ENCODE results near the gene ACAD9.
"Not testable (repeated sequence)": the region's sequence is repeated elsewhere in the genome, so short reads cannot be mapped to it uniquely, and the experiment has no call there.

Gene ACAD9

DNA sequence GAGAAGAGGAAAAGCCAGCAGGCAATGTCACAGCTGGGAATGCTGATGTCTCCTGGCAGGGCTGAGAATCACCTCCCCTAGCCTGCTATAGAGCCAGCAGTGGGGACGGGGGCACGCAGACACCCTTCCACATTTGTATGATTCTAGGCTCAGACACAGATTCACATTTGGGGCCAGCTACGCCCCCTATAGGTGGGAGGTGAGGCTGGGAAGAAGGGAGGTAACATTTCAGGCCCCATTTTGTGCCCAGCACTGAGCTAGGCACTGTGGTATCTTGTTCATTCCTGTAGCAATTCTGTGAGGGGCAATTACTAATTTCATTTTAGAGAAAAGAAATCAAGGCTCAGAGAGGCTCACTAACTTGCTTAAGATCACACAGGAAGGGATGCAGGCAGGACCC lies 15.9 kb upstream of the ACAD9 start:
- DNase-seq: no peak

DNA sequence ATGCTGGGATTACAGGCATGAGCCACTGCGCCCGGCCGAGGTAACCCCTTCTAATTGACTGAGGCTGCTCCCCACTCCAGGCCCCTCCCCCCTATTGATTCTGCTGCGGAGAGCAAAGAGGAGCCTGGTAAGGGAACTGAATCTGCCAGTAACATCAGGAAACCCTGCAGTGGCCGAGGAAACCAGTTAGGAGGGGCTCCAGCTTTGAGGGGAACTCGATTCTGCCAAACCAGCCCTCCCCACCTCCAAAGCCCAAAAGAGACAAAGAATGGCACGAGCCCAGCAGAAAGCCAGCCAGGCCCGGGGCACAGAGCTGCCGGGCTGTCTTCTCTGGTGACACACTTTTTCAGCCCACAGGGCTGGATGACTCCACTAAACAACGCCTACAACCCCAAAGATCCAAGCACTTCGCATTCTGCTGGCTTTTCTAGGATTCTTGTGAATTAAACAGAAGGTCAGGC lies 15.0 kb upstream of the ACAD9 start:
- peak; percentile 71 for DNase-seq

DNA sequence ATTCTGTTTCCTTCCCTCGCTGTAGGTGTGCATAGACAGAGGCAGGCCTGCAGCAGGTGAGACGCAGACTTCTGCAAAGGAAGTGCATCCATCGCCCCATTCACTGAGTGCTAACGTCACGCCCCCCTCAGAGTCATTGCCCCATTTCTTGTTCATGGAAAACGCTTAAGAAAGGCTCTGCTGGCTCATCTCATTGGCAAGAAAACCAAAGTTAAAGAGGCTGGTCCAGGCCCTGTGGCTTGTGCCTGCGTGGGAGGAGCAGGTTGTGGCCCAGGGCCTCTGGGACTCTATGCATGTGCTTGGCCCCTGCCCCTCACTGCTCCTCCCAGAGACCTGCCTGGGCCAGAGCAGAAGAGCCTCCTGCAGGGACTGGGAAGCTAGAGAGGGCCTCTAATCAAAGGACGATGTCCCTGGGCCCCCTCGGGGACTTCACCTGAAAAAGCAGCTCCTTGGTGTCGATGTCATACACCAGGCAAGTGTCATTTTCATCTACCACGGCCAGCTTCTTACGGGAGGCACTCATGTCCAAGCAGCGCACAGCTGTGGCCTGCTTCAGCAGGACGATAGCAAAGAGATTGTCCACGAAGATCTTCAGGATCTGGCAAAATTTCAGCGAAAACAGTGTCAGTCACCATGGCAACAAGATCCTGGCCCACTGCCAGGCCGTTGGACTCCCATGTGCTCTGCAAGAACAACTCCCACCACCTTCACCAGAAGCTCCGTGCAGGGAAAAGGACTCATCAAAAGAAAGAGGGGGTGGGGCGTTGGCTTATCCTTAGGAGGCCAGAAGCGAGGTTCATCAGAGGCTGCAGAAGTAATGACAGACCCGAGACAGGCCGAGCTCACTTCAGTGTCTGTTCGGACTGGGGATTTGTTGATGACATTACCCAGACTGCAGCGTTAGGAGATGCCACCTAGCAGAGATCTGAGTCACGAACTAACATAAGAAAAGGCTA lies 14.3 kb upstream of the ACAD9 start:
- peak; percentile 71 for DNase-seq

DNA sequence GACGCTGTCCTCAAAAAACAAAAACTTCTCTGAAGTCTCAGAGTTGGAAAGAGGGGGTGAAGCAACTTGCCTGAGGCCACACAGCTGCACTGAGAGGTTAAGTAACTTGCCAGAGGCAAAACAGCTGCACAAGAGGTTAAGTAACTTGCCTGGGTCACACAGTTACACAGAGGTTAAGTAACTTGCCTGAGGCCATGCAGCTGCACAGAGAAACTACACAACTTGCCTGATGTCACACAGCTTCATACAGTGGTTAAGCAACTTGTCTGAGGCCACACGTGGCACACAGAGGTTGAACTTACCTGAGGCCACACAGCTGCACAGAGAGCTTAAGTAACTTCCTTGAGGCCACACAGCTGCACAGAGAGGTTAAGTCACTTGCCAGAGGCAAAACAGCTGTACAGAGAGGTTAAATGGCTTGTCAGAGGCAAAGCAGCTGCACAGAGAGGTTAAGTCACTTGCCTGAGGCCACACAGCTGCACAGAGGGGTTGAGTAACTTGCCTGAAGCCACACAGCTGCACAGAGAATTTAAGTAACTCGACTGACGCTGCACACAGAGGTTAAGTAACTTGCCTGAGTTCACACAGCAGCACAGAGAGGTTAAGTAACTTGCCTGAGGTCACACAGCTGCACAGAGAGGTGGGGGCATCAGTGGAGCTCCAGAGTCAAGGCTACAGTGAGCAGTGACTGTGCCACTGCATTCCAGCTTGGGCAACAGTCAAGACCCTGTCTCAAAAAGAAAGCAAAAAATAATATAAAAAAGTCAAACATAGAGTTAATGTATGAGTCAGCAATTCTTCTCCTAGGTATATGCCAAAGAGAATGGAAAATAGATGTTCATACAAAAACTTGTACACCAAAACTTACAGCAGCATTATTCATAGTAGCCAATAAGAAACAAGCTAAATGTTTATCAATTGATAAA lies 12.0 kb upstream of the ACAD9 start:
- DNase-seq: peak; percentile 74

DNA sequence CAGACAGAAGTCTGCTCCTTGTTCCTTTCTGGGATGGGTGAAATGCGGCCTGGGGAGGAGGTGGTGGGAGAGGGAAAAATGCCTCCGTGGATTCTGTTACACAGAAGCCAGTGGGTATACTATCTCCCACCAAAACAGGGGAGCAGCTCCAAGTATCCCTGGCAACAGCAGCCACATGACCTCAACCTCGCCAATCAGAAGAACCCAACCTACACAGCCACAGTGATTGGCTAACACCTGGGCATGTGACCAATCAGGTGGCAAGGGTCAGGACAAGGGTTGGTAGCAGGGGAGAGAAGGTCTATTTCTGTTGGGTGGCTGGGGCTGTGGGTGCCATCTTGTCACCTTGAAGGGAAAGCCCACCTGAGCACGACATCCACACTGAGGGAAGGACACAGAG lies 9.1 kb upstream of the ACAD9 start:
- no peak for DNase-seq

DNA sequence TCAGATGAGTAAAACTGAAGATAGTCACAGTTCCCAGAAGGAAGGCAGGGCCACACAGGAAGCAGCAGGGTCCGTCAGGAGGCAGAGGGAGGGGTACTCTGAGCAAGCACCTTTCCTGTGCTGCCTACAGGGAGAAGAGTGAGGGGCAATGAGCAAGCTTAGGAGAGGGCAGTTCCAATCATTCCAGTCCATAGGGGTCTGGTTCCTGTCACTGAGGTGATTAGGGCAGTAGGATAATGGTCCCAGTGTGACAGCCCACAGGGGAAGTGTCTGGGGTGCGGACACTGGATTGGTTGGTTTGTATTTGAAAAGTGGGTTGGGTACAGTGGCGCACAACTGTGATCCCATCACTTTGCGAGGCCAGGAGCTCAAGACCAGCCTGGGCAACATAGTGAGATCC lies 7.1 kb upstream of the ACAD9 start:
- no peak for DNase-seq

DNA sequence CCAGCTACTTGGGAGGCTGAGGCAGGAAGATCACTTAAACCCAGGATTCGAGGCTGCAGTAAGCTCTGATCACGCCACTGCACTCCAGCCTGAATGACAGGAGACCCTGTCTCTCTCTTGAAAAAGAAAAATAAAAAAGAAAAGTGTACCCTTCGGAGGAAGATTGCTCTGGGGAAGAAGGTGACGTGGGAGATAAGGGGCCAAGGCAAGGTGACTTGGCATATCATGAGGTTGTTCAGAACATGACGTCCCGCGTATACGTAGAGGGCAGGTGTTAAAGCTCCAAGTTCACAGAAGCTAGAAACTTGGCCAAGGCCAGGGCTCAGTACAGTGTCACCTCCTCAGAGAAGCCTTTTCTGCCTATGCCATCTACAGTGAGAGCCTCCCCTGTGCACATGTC lies 6.7 kb upstream of the ACAD9 start:
- DNase-seq: no peak

DNA sequence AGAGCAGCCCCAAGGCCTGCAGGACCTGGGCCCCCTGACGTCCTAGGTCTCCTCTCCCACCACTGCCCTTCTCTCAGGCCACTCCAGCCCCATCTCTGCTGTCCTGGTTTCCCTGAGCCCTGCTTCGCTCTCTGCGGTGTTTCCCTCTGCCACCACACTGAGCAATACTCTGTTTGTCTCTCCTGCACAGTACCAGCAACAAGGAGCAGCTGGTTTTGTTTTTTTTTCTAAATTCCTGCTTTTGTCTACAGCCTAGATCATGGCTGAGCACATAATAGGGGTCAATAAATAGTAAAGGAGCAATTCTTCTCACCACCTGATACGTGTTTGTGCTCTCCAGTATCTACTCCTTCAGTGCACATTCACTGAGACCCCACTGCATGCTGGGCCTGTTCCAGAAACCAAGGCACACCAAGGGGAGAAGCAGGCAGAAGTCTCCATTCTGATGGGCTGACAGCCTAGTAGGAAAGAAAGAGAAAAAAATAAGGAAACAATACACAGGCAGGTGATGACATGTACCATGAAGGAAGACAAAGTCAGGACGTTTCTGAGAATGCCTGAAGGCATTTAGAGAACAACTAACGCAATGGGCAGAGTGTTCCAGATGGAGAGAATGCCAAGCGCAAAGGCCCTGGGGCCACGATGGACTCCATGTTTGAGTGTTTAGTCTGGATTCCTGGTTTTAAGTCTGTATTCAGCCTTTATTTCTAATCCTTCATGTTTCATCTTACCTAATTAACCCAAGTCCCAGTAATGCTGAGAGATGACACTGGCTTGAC lies 6.0 kb upstream of the ACAD9 start:
- DNase-seq: no peak

DNA sequence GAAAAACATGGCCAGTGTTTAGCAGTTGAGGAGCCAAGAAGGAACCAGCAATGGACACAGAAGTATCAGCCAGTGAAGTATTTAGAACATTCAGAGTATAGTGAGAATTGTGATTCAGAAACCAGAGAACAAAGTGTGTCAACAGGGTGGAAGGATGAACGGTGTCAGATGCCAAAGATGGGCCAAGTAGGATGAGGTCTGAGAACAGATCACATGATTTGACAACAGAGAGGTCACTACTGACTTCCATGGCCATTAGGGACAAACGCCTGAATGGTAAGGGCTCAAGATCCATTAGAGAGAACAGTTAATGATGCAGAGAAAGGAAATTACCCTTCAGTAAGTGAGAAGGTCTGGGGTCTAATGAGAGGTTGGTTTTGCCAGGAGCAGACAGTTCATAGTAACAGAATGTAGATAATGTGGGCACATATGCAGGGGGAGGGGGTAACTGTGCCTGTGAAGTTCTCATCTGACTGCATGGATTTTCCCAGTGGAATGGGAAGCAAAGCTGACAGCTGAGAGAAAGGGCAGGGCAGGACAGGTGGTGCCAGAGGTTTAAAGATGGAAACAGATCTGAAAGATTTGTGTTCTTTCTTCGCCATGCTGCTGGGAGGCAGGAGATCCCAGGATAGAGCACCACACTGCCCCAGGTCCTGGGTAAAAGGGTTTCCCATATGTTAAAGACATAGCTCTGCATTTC lies 4.8 kb upstream of the ACAD9 start:
- no peak for DNase-seq

DNA sequence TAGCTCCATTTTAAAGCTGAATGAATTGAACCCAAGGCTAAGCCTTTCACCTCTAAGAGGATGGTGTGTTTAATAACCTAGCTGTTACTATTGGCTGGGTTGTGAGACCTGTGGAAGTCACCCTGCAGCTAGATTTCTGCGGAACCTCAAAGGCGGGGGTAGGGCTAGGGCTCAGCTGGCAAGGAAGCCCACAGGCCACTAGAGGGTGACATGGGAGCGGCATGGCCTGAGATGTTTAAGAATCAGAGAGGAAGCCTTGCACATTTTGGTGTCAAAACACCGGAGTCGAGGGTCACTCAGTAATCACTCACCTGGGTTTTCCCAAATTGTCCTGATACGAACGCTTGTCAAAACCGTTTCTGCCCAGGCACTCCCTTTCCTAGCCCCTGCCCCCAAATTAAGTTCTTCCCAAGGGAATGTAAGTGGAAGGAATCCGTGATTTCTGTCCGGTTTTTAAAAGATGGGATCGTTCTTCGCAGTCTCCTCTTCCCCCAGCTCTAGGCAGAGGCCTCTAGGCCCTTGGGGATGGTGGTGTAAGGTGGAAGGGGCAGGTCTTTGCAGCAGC lies 3.8 kb upstream of the ACAD9 start:
- DNase-seq: peak; percentile 67

DNA sequence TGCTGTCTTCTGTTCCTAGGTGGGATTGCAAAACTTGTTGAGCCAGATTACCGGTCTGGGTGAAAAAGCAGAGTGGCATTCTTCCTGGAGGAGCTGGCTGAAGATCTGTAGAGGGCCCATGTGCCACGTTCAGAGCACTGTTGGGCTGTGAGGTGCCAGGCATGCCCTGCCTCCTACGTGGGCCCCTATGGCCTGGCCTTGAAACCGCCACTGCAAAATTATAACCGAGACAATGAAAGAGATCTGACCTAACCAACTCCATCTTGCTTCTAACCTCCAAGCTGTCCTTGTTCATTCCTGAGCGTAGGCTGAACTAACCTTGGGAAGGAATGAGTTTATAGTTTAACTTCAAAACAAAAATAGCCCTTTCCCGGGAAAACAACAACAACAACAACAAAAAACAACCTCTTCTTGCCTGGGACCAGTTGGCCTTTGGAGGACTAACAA lies 1.4 kb upstream of the ACAD9 start:
- no peak for DNase-seq

DNA sequence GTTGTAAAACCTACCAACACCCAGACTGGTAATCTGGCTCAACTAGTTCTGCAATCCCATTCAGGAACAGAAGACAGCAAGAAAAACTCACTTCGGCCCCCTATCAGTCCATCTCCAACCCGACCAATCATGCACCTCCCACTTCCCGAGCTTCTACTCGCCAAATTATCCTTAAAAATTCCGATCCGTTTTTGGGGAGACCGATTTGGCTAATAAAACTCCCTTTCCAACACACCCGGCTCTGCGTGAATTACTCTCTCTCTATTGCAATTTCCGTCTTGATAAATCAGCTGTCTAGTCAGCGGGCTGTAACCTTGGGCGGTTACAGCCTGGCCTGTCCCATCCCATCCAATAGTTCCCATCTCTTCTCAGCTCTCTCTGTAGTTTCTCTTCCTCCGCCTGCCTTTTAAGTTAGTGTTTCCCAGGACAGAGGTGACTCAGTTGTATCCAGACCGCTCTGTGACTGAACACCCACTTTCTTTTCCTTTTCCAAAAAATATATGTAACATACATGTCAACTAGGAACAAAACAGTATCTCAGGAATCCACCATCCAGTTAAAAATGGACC lies 780 bp upstream of the ACAD9 start:
- DNase-seq: peak; percentile 95

DNA sequence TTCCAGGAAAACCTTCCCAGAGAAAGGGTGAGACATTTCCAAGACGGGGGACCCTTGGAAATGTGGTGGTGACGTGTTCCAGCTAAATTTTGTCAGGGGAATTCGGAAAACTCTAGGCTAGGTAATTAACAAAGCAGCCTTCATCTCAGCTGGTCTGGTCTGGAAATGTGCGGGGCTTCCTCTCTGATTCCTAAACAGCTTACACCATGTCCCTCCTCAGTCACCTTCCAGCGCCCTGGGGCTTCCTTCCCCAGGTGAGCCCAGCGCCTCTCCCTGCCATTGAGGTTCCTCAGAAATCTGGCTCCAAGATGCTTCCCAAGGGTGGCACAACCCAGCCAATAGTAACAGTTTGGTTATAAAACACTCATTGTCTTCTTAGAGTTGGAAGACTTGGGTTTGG lies 571 bp downstream of the ACAD9 start:
- DNase-seq: no peak

DNA sequence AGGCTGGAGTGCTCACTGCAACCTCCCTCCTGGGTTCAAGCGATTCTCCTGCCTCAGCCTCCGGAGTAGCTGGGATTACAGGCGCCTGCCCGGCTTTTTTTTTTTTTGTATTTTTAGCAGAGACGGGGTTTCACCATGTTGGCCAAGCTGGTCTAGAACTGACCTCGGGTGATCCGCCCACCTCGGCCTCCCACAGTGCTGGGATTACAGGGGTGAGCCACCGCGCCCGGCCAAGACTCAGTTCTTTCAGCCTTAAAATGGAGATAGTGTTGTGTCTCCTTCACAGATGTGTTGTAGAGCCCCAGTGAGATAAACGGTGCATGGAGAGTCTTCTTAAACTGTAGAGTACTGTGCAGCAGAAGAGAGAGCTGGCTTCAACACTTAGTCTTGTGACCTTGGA lies 1.0 kb downstream of the ACAD9 start:
- not testable (repeated sequence) for DNase-seq

DNA sequence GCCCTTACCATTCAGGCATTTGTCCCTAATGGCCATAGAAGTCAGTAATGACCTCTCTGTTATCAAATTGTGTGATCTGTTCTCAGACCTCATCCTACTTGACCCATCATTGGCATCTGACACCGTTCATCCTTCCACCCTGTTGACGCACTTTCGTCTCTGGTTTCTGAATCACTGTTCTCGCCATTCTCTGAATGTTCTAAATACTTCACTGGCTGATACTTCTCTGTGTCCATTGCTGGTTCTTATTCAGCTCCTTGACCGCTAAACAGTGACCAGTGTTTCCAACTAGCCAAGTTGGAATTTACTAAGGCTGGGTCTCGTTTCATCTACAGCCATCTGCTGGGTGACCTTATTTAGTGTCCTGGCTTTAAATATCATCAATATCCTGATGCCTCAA lies 2.2 kb downstream of the ACAD9 start:
- no peak for DNase-seq

DNA sequence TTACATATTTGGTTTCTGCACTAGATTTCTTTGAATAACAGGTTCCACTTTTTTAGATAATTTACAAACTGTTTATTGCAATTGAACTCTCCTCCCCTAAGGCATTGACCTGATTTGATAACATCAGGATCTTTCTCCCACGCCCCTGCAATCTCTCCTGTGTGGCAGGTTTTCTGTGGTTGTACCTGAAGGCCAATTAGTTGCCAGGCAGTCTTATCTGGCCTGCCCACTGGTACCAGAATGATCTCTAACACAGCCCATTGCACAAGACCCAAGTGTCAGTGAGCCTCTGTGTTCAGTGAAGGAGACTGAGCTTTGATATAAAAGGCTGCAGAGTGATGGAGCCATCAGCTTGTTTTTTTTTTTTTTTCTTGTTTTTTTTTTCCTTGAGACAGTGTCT lies 3.3 kb downstream of the ACAD9 start:
- DNase-seq: no peak

DNA sequence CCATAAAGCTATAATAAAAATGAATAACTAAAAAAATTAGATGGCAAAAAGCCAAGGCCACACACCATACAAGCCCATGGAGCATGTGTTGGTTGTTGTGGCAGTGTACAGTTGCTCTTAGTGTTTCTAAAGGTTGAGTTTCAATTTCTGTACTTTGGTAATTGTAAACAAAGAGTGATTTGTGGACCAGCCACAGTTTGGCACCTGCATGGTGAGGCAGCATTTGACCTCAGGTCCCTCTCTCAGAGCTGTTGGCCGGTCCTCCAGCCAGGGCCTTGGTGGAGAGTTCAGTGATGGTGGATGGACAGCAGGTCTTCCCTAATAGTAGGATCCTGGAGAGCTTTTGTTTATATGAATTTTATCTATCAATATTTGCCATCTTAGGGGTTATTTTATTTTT lies 5.6 kb downstream of the ACAD9 start:
- DNase-seq: no peak

DNA sequence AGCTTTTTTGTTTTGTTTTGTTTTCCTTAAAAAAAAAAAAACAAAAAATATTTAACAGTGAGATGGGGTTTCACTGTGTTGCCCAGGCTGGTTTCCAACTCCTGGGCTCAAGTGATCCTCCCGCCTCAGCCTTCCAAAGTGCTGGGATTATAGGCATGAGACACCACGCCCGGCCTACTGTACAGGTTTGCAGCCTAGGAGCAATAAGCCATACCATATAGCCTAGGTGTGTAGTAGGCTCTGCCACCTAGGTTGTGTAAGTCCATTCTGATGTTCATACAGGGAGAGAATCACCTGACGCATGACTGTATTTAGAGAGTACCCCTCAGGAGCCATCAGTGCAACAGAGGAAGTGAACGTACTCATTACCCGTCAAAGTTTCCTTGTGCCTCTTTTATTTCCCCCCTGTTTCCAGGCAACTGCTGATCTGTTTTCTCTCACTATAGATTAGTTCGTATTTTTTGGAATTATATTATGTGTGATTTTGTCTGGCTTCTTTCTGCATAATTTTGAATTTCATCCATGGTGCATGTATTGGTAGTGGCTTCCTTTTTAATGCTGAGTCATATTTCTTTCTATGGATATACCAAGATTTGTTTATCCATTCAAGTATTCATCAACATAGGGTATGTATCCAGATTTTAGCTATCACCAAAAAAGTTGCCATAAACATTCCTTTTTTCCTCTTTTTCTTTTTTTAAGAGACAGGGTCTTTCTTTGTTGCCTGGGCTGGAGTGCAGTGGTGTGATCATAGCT lies 9.9 kb downstream of the ACAD9 start:
- DNase-seq: no peak

DNA sequence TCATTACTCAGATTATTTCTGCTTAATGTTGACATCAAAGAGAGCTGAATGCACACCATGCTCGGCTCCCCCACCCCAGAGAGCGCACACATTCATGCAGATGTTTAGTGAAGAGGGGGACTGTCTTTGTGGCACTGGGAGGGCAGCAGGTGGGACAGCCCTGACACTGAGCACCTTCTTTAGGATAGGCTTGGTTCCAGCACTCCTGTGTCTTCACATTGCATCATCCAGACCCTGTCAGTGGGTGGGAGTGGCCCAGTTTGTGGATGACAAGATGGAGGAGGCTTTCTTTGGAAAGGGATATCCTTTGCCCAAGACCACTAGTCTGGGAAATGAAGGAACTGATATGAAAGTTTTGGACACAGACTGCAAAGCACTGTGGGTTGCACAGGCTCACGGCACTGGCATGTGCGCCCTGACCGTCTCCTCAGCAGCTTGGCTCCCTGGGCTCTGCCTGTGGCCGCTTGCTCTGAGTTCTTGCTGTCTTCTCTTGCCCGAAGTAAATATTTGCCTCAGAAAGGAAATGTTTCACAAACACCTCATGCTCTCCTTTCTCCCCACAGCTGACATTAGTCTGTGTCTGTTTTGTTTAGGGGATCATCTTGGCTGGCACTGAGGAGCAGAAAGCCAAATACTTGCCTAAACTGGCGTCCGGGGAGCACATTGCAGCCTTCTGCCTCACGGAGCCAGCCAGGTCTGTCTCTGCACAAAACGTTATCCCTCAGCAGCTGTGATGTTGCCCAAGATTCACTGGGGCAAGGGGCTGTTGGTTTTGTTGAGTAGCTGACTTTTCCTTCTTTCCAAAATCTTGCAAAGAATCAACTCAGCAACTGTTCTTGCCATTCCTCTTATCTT lies 16.6 kb downstream of the ACAD9 start:
- DNase-seq: no peak

DNA sequence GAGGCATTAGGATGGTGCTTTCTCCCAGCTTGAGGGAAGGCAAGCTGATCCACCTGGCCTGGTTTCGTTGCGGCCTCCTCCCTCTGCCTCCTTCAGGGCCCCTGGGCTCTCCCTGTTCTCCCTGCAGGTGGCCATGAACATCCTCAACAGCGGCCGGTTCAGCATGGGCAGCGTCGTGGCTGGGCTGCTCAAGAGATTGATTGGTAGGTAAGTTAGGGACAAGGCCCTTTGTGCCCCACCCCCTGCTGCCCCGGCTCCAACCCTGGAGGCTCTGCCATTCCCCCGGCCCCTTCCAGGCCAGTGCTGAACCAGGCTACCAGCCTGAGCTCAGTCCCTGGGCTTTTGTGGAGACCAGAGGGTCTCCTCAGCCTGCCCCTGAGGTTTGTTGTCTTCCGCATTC lies 23.0 kb downstream of the ACAD9 start:
- DNase-seq: no peak

Measured in inflammatory macrophage treated with lipopolysaccharide for 4 hours (primary cell).